ENCODE measurements around the gene COL4A2.

DNA sequence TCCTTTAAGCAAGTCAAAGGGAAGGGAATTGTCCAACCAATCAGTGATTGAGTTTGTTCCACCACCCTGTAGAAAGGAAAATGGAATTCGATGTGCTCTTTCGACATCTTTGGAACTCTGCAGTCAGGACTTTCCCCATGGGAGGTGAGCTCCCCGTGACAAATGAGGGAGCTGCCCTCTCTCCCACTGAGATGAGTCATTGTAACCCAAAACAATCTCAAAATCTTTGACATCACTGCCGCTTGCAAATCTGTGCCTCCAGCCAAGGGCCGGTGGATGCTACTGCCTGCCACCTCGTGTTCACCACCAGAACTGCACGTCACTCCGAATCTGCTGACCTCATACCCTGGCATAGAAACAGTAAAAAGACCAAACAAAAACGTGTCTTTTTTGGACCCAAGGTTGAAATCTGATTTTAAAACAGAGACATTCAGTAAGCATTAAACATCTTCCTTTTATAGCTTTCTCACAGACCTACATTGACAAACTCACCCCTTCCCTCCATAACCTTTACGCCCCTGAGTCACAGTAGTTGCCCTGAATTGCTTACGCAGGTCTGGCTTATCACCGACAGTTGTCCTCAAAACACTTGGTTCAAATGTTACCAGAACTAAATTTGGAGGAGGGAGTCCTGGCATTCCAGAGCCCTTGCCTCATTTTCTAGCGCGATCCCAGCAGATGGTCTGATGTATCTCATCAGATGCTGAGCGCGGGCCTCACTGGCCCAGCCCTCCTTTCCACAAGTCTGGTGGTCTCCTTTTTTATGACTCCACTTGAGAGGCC is 105.2 kb downstream of the COL4A2 start:
- TF ChIP-seq, protein P1, sequence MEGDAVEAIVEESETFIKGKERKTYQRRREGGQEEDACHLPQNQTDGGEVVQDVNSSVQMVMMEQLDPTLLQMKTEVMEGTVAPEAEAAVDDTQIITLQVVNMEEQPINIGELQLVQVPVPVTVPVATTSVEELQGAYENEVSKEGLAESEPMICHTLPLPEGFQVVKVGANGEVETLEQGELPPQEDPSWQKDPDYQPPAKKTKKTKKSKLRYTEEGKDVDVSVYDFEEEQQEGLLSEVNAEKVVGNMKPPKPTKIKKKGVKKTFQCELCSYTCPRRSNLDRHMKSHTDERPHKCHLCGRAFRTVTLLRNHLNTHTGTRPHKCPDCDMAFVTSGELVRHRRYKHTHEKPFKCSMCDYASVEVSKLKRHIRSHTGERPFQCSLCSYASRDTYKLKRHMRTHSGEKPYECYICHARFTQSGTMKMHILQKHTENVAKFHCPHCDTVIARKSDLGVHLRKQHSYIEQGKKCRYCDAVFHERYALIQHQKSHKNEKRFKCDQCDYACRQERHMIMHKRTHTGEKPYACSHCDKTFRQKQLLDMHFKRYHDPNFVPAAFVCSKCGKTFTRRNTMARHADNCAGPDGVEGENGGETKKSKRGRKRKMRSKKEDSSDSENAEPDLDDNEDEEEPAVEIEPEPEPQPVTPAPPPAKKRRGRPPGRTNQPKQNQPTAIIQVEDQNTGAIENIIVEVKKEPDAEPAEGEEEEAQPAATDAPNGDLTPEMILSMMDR (IDR thresholded peaks at IDR 0.05): peak; percentile 91 to 98 (median 94)
- peak; percentile 89 for TF ChIP-seq EP300 (IDR thresholded peaks at IDR 0.05)

All from esophagus muscularis mucosa (tissue), 3 donors.